Gastrocnemius medialis (tissue), 4 donors: ENCODE measurements around the gene WFDC5.

Experiments
- CTCF ChIP-seq, 5 experiments: fragments of 450-650 bp in 3 of 5; fragments of 200-600 bp in 2 of 5; sonication (generic) in 2 of 5; IDR thresholded peaks in 4 of 5; conservative IDR thresholded peaks in 1 of 5; 1 replicate in 4 of 5; 2 replicates in 1 of 5; pipeline ENCODE4 v1.5.1; 2016 to 2019; ENCODE audit warnings: antibody characterized with exemption in 5 of 5, mild to moderate bottlenecking in 3 of 5, moderate library complexity in 3 of 5
- POLR2A ChIP-seq, 2 donors: fragments of 450-650 bp; IDR thresholded peaks; one replicate each; pipeline ENCODE4 v1.6.1; 2017; ENCODE audit warnings: antibody characterized with exemption in 2 of 2, mild to moderate bottlenecking in 2 of 2, moderate library complexity in 2 of 2

DNA sequence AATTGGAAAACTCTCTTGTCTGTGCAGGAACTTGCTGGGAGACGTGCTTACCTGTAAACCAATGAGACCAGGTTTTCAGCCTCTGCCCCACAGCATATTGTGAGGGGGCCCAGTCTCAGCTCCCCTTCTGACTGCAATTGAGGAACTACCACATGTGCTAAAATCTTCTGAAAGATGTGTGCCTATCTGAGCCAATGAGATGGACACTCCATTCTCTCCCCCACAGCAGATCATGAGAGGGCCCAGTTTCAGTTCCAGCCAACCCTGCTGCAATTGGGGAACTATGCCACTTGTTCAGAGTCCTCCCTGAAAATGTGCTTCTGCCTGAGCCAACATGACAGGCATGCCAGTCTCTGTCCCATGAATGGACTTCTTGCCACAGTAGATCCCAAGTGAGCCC lies 38.8 kb upstream of the WFDC5 start:
- TF ChIP-seq CTCF (IDR thresholded peaks at IDR 0.05 in 4 of 5, conservative IDR thresholded peaks at IDR 0.05 in 1 of 5) (no peak), POLR2A (IDR thresholded peaks at IDR 0.05) (no peak)
